HG03103 (cell line): ENCODE data around the gene TUBB8.
"Not testable (repeated sequence)": the region's sequence is repeated elsewhere in the genome, so short reads cannot be mapped to it uniquely, and the experiment has no call there.

Source experiments
- ATAC-seq: cut with Tn5 transposase; IDR thresholded peaks from one replicate; pipeline ENCODE4 v1.9.1; 2021; ENCODE audit warnings: low read depth; ENCODE audit not compliant: unreplicated experiment

Gene TUBB8

DNA sequence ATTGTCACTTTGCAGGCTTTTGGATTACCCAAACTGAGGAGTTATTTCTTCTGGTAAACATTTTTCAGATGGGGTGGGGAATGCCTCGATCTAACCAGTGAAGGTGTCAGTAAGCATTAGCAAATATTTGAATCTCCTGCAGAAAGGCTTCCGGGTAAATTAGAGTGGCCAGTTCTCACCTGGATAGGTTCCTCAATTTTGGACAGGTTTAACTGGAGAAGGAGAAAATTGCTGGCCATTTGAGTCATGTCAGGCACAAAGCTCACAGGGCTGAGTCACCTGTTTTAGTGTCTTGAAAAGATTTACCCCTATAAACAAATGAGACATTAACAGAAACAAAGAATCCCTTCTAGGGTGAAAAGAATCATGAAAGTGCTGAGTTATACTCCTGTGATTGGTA, 830 bp upstream of the TUBB8 start:
- ATAC-seq = not testable (repeated sequence)

- ATAC-seq = not testable (repeated sequence)
Measured at GRCh38 chr10:47864-48263, 1.2 kb downstream of the TUBB8 start.

- not testable (repeated sequence) for ATAC-seq
Measured at GRCh38 chr10:13315-13635, 35.8 kb downstream of the TUBB8 start.

DNA sequence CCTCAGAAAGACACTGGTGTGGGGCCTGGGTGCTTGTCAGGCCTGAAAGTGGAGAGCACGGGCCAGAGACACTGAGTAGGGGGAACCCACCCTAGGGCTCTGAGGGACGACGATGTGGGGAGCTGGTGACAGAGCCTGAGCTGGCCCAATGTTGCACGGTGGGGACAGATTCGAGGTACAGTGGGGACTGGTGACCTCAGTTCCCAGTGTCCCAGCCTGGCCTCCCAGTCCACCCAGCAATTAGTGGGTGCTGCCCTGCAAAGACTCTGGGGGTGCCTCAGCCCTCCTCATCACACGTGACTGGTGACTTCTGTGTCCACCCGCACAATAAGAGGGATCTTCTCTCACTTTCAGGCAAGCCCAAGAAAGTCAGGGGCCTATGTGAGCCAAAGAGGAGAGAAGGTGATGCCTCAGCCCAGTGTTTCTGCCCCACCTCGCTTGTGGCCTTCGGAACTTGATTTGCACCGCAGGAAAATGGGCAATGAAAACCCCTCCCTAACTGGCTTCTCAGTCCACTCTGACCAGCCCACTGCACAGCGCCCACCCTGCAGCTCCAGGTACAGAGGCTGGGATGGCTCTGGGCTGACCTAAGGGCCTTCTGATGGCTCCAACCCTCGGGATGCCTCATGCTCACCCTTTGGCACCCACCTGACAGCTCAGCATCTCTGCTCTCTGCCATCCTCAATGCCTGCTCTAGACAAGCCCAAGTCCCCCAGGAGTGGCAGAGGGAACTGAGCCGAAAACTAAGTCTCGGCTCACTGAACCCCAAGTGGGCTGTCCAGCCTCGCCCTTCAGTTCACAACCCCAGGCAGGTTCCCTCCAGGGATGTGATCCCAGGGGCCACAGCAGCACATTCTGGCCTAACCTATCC, 36.4 kb downstream of the TUBB8 start:
- ATAC-seq = not testable (repeated sequence)

DNA sequence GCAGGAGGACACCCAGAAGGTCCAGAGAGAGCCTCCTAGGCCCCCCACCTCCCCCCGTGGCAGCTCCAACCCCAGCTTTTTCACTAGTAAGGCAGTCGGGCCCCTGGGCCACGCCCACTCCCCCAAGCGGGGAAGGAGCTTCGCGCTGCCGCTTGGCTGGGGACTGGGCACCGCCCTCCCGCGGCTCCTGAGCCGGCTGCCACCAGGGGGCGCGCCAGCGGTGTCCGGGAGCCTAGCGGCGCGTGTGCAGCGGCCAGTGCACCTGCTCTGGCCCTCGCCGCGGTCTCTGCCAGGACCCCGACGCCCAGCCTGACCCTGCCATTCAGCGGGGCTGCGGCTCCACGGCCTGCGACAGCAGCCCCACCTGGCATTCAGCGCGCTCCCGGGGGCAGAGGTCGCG, 37.8 kb downstream of the TUBB8 start:
- not testable (repeated sequence) for ATAC-seq

DNA sequence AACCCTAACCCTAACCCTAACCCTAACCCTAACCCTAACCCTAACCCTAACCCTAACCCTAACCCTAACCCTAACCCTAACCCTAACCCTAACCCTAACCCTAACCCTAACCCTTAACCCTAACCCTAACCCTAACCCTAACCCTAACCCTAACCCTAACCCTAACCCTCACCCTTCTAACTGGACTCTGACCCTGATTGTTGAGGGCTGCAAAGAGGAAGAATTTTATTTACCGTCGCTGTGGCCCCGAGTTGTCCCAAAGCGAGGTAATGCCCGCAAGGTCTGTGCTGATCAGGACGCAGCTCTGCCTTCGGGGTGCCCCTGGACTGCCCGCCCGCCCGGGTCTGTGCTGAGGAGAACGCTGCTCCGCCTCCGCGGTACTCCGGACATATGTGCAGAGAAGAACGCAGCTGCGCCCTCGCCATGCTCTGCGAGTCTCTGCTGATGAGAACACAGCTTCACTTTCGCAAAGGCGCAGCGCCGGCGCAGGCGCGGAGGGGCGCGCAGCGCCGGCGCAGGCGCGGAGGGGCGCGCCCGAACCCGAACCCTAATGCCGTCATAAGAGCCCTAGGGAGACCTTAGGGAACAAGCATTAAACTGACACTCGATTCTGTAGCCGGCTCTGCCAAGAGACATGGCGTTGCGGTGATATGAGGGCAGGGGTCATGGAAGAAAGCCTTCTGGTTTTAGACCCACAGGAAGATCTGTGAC, 38.7 kb downstream of the TUBB8 start:
- not testable (repeated sequence) for ATAC-seq
